Measurements from ENCODE around the gene COL25A1. TPM values are rescaled to one million over a fixed set of nuclear protein-coding genes. Genes with fewer than 3 reads are reported as not detected.
"Not testable (repeated sequence)": the region's sequence is repeated elsewhere in the genome, so short reads cannot be mapped to it uniquely, and the experiment has no call there.

COL25A1 gene
- total RNA-seq, 4 donors from 2014 or later = 0.06 to 0.53 (median 0.23) TPM

DNA sequence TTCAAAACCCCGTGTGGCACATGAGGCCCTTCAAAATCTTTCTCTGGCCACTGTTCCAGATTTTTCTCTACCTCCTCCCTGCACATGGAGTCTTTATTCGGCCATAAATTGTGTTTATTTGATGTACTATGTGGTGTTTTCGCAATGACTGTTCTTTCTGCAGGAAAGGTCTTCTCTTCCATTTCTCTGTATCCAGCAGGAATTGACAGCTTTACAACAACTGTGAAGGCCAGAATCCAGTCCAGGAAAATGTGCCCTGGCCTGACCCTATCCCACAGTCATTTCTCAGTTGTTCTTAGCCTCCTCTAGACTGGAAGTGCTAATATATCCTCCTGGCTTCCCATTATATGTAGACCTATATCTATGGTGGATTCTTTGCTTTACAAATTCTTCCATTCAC is 191.4 kb downstream of the COL25A1 start:
- Histone ChIP-seq H3K27ac (no peak overlapping the region), H3K4me3 (no peak overlapping the region), H3K27me3 (no peaks in the 10 kb centered on the region), H3K36me3 (no peaks in the 10 kb centered on the region), H3K4me1 (no peaks in the 10 kb centered on the region), H3K9me3 (no peaks in the 10 kb centered on the region)
- no peak for TF ChIP-seq CTCF (IDR thresholded peaks at IDR 0.05)
- TF ChIP-seq POLR2A (IDR thresholded peaks at IDR 0.05) = no peak
- intact Hi-C loops (cut with DNase I) = no loop called here
- 76 to 91% methylated on average over 3 of the region's 3 CpGs for WGBS, 2 donors
- no peak for DNase-seq

DNA sequence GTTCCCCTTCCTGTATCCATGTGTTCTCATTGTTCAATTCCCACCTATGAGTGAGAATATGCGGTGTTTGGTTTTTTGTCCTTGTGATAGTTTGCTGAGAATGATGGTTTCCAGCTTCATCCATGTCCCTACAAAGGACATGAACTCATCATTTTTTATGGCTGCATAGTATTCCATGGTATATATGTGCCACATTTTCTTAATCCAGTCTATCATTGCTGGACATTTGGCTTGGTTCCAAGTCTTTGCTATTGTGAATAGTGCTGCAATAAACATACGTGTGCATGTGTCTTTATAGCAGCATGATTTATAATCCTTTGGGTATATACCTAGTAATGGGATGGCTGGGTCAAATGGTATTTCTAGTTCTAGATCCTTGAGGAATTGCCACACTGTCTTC is 194.2 kb downstream of the COL25A1 start:
- H3K4me3 ChIP-seq; intact Hi-C loops (cut with DNase I); H3K4me1 ChIP-seq; H3K27me3 ChIP-seq; H3K27ac ChIP-seq; DNase-seq; H3K36me3 ChIP-seq; H3K9me3 ChIP-seq: not testable (repeated sequence)
- WGBS, 2 donors = 60 to 94% methylated on average over 1 to 2 of the region's 2 CpGs

DNA sequence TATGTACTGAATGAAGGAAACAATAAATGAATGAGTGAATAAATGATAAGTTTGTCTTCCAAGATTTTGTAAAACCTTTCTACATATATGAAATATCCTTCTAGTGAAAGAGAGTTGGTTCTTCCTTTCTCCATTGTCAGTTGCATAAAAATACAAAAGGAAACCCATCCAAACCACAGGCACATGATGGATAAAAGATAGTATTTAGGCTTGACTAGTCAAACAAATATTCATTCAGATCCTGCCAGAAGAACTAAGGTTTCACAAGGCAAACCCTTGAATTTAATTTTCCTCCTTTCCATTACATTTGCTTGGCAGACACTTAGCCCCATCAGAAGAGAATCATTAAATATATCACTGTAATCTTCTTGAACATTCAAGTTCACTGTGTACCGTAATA is 208.4 kb downstream of the COL25A1 start:
- H3K27ac ChIP-seq = no peak overlapping the region
- WGBS, 2 donors = 50 to 76% methylated on average over 1 of the region's 1 CpG
- H3K4me3 ChIP-seq = no peak overlapping the region
- H3K36me3 ChIP-seq = no peaks in the 10 kb centered on the region
- no peaks in the 10 kb centered on the region for H3K9me3 ChIP-seq
- no peaks in the 10 kb centered on the region for H3K27me3 ChIP-seq
- no peak for DNase-seq
- H3K4me1 ChIP-seq = no peaks in the 10 kb centered on the region
- intact Hi-C loops (cut with DNase I) = no loop called here
- no peak for TF ChIP-seq POLR2A (IDR thresholded peaks at IDR 0.05)
- no peak for TF ChIP-seq CTCF (IDR thresholded peaks at IDR 0.05)

DNA sequence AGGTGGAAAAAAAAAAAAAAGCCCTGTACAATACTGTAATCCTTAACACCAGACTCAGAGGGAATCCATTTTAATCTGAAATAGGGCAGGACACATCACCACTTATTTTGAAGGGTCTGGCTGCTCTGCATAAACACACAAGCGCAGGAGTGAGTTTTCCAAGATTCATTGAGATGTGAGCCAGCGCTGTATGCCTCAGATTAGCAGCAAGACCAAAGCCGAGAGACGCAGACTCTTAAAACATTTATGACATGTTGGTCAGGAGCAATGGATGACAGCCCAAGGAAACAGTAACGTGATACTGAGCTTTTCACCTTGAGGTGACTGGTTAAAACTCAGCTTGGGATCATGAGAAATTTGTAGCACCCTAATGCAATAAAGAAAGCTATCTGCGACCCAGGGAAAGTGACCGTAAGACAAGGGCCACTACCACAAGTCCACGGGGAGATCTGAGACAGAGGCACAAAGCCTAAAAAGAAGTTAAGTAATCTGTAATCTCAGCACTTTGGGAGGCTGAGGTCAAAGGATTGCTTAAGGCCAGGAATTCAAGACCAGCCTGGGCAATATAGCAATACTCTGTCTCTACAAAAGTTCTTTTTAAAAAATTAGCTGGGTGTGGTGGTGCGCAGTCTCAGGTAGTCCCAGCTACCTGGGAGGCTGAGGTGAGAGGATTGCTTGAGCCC is 210.6 kb downstream of the COL25A1 start:
- intact Hi-C loops (cut with DNase I) = no loop called here
- Histone ChIP-seq H3K4me1 (no peaks in the 10 kb centered on the region), H3K27ac (no peak overlapping the region), H3K36me3 (no peaks in the 10 kb centered on the region), H3K27me3 (no peaks in the 10 kb centered on the region), H3K9me3 (no peaks in the 10 kb centered on the region), H3K4me3 (no peak overlapping the region)
- TF ChIP-seq CTCF (IDR thresholded peaks at IDR 0.05) = no peak
- TF ChIP-seq POLR2A (IDR thresholded peaks at IDR 0.05) = no peak
- 72 to 76% methylated on average over 9 of the region's 9 CpGs for WGBS, 2 donors
- no peak for DNase-seq

GRCh38 chr4:109083911-109084310 is 218.5 kb downstream of the COL25A1 start:
- no peak overlapping the region for H3K27ac ChIP-seq
- no peaks in the 10 kb centered on the region for H3K27me3 ChIP-seq
- whole genome bisulfite sequencing, 2 donors = 63 to 74% methylated on average over 3 of the region's 3 CpGs
- DNase-seq = no peak
- intact Hi-C loops (cut with DNase I) = no loop called here
- H3K9me3 ChIP-seq = no peaks in the 10 kb centered on the region
- no peaks in the 10 kb centered on the region for H3K36me3 ChIP-seq
- peaks cover 0 to 8% (median 0%) of the 10 kb centered on the region in 3 donors for H3K4me1 ChIP-seq
- TF ChIP-seq POLR2A (IDR thresholded peaks at IDR 0.05) (no peak), CTCF (IDR thresholded peaks at IDR 0.05) (no peak)
- no peak overlapping the region for H3K4me3 ChIP-seq

DNA sequence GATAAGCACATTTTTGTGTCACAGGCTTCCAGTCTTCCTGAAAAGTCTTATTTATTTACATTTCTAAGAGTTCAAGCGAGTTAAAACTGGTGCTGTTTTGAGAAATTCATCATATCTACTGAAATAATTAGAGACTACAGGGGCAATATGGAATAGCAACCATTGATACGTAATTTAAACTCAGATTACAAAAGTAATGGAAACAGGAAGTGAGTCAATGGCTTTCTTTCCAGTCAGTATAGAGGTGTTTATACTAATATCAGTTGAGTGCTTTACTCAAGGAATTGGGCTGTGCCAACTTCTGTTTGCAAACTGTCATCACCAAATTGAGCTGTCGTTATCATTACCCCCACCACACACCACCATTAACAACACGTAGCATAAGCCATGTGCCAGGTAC is 222.7 kb downstream of the COL25A1 start:
- H3K27me3 ChIP-seq = no peaks in the 10 kb centered on the region
- H3K27ac ChIP-seq = no peak overlapping the region
- peaks cover 0 to 8% (median 0%) of the 10 kb centered on the region in 3 donors for H3K4me1 ChIP-seq
- intact Hi-C loops (cut with DNase I) = no loop called here
- WGBS, 2 donors = 36 to 72% methylated on average over 4 of the region's 4 CpGs
- H3K4me3 ChIP-seq = no peak overlapping the region
- DNase-seq = no peak
- H3K9me3 ChIP-seq = no peaks in the 10 kb centered on the region
- no peak for TF ChIP-seq CTCF (IDR thresholded peaks at IDR 0.05)
- TF ChIP-seq POLR2A (IDR thresholded peaks at IDR 0.05) = no peak
- no peaks in the 10 kb centered on the region for H3K36me3 ChIP-seq
